DND-41 (cell line): Measurements from ENCODE around the gene PRKAG2.

Experiments used
- ATAC-seq: fragments of 200-7000 bp; cut with Tn5 transposase; 3 replicates; pipeline ENCODE4 v1.9.1; 2021; ENCODE audit warnings: low read depth; ENCODE audit not compliant: insufficient read depth
- DNase-seq: peaks from one replicate; pipeline ENCODE4 v3.0.0-alpha.2; 2020
- H2AFZ ChIP-seq: 2 replicates; pipeline ENCODE4 v1.6.0; 2012; ENCODE audit warnings: low read depth, low read length
- H3K27ac ChIP-seq: 2 replicates; pipeline ENCODE4 v1.5.1; 2012; ENCODE audit warnings: low read length, inconsistent platforms
- H3K27me3 ChIP-seq: fragments of 200-600 bp; sonication (generic); 2 replicates; pipeline ENCODE4 v1.6.0; 2012; ENCODE audit warnings: low read length, mild to moderate bottlenecking, inconsistent platforms; ENCODE audit not compliant: insufficient read depth, poor library complexity
- H3K36me3 ChIP-seq: 2 replicates; pipeline ENCODE4 v1.5.1; 2012; ENCODE audit warnings: low read length, inconsistent platforms; ENCODE audit not compliant: insufficient read depth
- H3K4me1 ChIP-seq: 2 replicates; pipeline ENCODE4 v1.5.1; 2012; ENCODE audit warnings: mild to moderate bottlenecking, low read length; ENCODE audit not compliant: insufficient read depth
- H3K4me2 ChIP-seq: 2 replicates; pipeline ENCODE4 v1.6.0; 2012; ENCODE audit warnings: mild to moderate bottlenecking, moderate library complexity, low read length, inconsistent platforms; ENCODE audit not compliant: insufficient read depth
- H3K4me3 ChIP-seq, 2 experiments: fragments of 200-600 bp in 1 of 2; shearing (Covaris generic) in 1 of 2; 2 replicates each; pipeline ENCODE4 v1.5.1; 2012 to 2016; ENCODE audit warnings: inconsistent platforms in 2 of 2, low read length in 2 of 2, mild to moderate bottlenecking in 2 of 2, low read depth in 1 of 2, moderate library complexity in 1 of 2
- H3K79me2 ChIP-seq: 2 replicates; pipeline ENCODE4 v1.6.0; 2012; ENCODE audit warnings: low read length, inconsistent platforms; ENCODE audit not compliant: insufficient read depth
- H3K9ac ChIP-seq: 2 replicates; pipeline ENCODE4 v1.6.0; 2012; ENCODE audit warnings: low read depth, mild to moderate bottlenecking, inconsistent platforms, low read length, moderate library complexity
- H3K9me3 ChIP-seq: 2 replicates; pipeline ENCODE4 v1.5.1; 2012; ENCODE audit warnings: low read length, moderate library complexity, mild to moderate bottlenecking, inconsistent platforms; ENCODE audit not compliant: insufficient read depth, severe bottlenecking
- H4K20me1 ChIP-seq: 2 replicates; pipeline ENCODE4 v1.6.0; 2012; ENCODE audit warnings: low read length; ENCODE audit not compliant: insufficient read depth
- CTCF ChIP-seq: IDR thresholded peaks from 2 replicates; pipeline ENCODE4 v1.5.1; 2012; ENCODE audit warnings: borderline replicate concordance, low read length, moderate library complexity, mild to moderate bottlenecking; ENCODE audit not compliant: poor library complexity, severe bottlenecking; ENCODE audit errors: extremely low read depth
- EZH2 ChIP-seq: IDR thresholded peaks from 3 replicates; pipeline ENCODE4 v1.6.1; 2012; ENCODE audit warnings: borderline replicate concordance, low read depth, mild to moderate bottlenecking, moderate library complexity, low read length, inconsistent platforms; ENCODE audit not compliant: severe bottlenecking

PRKAG2 gene

GRCh38 chr7:151888079-151889067, 11.5 kb upstream of the PRKAG2 start:
- H3K4me2 ChIP-seq: no peak overlapping the region
- no peaks in the 10 kb centered on the region for H4K20me1 ChIP-seq
- ATAC-seq (no peak), DNase-seq (no peak)
- no peak overlapping the region for H2AFZ ChIP-seq
- H3K79me2 ChIP-seq: no peaks in the 10 kb centered on the region
- no peak overlapping the region for H3K4me3 ChIP-seq
- H3K27ac ChIP-seq: no peak overlapping the region
- no peaks in the 10 kb centered on the region for H3K9me3 ChIP-seq
- TF ChIP-seq CTCF: no peak
- TF ChIP-seq EZH2: no peak
- no peaks in the 10 kb centered on the region for H3K36me3 ChIP-seq
- no peak overlapping the region for H3K9ac ChIP-seq
- peaks cover 9% of the 10 kb centered on the region for H3K27me3 ChIP-seq
- no peaks in the 10 kb centered on the region for H3K4me1 ChIP-seq

- no peaks in the 10 kb centered on the region for H3K9me3 ChIP-seq
- H4K20me1 ChIP-seq: no peaks in the 10 kb centered on the region
- TF ChIP-seq EZH2 (no peak), CTCF (no peak)
- no peak overlapping the region for H3K9ac ChIP-seq
- H3K27me3 ChIP-seq: peaks cover 8% of the 10 kb centered on the region
- H3K79me2 ChIP-seq: no peaks in the 10 kb centered on the region
- no peak overlapping the region for H3K4me3 ChIP-seq
- H3K27ac ChIP-seq: no peak overlapping the region
- H3K36me3 ChIP-seq: no peaks in the 10 kb centered on the region
- no peak for DNase-seq
- no peak for ATAC-seq
- H3K4me1 ChIP-seq: no peaks in the 10 kb centered on the region
- H3K4me2 ChIP-seq: no peak overlapping the region
- H2AFZ ChIP-seq: no peak overlapping the region
Measured at GRCh38 chr7:151886783-151887182, 9.9 kb upstream of the PRKAG2 start.

- Histone ChIP-seq H3K9ac (no peak overlapping the region), H4K20me1 (no peaks in the 10 kb centered on the region), H3K4me1 (no peaks in the 10 kb centered on the region), H3K27ac (no peak overlapping the region), H3K9me3 (no peaks in the 10 kb centered on the region), H3K4me2 (no peak overlapping the region), H2AFZ (no peak overlapping the region), H3K79me2 (no peaks in the 10 kb centered on the region), H3K27me3 (no peaks in the 10 kb centered on the region), H3K36me3 (no peaks in the 10 kb centered on the region), H3K4me3 (no peak overlapping the region)
- DNase-seq (no peak), ATAC-seq (no peak)
- no peak for TF ChIP-seq EZH2
- no peak for TF ChIP-seq CTCF
Measured at GRCh38 chr7:151885202-151885580, 8.3 kb upstream of the PRKAG2 start.
